ENCODE data around the gene CDKL5.

The CDKL5 gene

DNA sequence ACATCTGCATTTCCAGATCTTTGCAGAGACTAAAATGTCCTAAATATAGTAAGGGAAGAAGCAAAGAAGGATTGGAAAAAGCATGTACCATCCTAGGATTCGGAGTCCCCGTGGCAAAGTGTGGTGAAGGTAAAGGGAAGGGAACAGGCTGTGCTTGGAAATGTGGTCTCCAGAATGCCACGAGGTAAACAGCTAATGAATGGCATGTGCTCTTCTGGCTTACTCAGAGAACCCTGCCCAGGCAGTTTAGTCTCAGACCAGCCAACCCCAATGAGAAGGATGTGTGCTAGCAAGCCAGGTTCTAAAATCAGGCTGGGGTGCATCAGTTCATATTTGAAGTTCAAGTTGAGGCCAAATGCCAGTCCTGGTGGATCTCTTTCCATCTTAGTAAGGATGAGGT lies 133.4 kb downstream of the CDKL5 start:
- no CpG with 5 or more reads among the region's 3 CpGs for WGBS, 2 donors (ENCODE audit: extremely low coverage in 2 of 2, insufficient read length in 2 of 2, insufficient replicate concordance in 1 of 2)
- H2AFZ ChIP-seq (ENCODE audit: low read length) = no peak overlapping the region

DNA sequence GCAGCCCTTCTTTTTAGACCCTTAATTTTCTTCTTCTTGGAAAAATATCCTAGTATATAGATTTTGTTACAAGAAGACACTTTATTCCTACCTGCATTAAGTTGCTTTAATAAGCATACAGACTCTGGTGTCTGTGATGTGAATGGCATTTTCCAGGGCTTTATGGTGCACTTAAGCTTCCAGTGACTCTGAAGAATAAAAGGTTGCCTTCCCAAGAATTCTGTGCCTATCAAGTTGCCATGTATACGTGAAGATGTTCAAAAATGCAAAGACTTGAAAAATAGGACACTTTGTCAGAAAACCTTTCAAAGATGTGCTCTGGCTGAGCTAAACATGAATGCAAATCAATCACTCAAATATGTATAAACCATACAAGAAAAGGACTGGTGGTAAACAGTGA lies 135.6 kb downstream of the CDKL5 start:
- Histone ChIP-seq H3K14ac (ENCODE audit: low read length) (no peak overlapping the region), H3K36me3 (replicated peaks in 1 of 2; ENCODE audit: control insufficient read depth in 2 of 2, insufficient read depth in 2 of 2, low read length in 2 of 2) (no peaks in the 10 kb centered on the region), H4K8ac (ENCODE audit: low read depth, low read length) (no peak overlapping the region), H3K4me1 (ENCODE audit: control insufficient read depth in 2 of 2, insufficient read depth in 1 of 2, low read depth in 1 of 2, low read length in 2 of 2) (no peaks in the 10 kb centered on the region), H3K4me3 (ENCODE audit: low read length in 2 of 2) (no peak overlapping the region), H3K9me3 (replicated peaks in 1 of 2; ENCODE audit: control insufficient read depth in 2 of 2, insufficient read depth in 1 of 2, low read depth in 1 of 2, low read length in 2 of 2) (no peaks in the 10 kb centered on the region), H4K91ac (ENCODE audit: low read depth, low read length, poor library complexity) (no peak overlapping the region), H2BK5ac (ENCODE audit: low read length) (no peak overlapping the region), H3K79me1 (ENCODE audit: low read depth, low read length) (no peaks in the 10 kb centered on the region), H2BK15ac (ENCODE audit: low read length) (no peak overlapping the region), H3K4ac (ENCODE audit: low read length) (no peak overlapping the region), H3K18ac (ENCODE audit: low read length) (no peak overlapping the region), H3K9ac (ENCODE audit: low read depth, low read length, poor library complexity) (no peak overlapping the region), H3K27ac (replicated peaks; ENCODE audit: low read length) (no peak overlapping the region), H2AK5ac (ENCODE audit: low read depth, low read length) (no peak overlapping the region), H3K23ac (ENCODE audit: low read depth, low read length, poor library complexity) (no peak overlapping the region), H3K27me3 (ENCODE audit: control insufficient read depth in 3 of 3, insufficient read depth in 3 of 3, low read depth in 1 of 3, low read length in 3 of 3) (no peaks in the 10 kb centered on the region), H3K4me2 (ENCODE audit: insufficient read depth, low read length, poor library complexity, severe bottlenecking) (no peak overlapping the region), H2BK12ac (ENCODE audit: low read length) (no peak overlapping the region), H2AFZ (ENCODE audit: low read length) (no peak overlapping the region), H2BK120ac (ENCODE audit: low read depth, low read length) (no peak overlapping the region)
- no CpG with 5 or more reads among the region's 1 CpG for WGBS, 2 donors (ENCODE audit: extremely low coverage in 2 of 2, insufficient read length in 2 of 2, insufficient replicate concordance in 1 of 2)
- DNase-seq (ENCODE audit: low spot score) = no peak

More for the DNA sequence above, 133.4 kb downstream of the CDKL5 start:
- Histone ChIP-seq H2BK12ac (ENCODE audit: low read length) (no peak overlapping the region), H2AK5ac (ENCODE audit: low read depth, low read length) (no peak overlapping the region), H3K27ac (replicated peaks; ENCODE audit: low read length) (no peak overlapping the region), H4K91ac (ENCODE audit: low read depth, low read length, poor library complexity) (no peak overlapping the region), H3K23ac (ENCODE audit: low read depth, low read length, poor library complexity) (no peak overlapping the region), H3K14ac (ENCODE audit: low read length) (no peak overlapping the region), H3K9me3 (replicated peaks in 1 of 2; ENCODE audit: control insufficient read depth in 2 of 2, insufficient read depth in 1 of 2, low read depth in 1 of 2, low read length in 2 of 2) (no peaks in the 10 kb centered on the region), H3K18ac (ENCODE audit: low read length) (no peak overlapping the region), H2BK5ac (ENCODE audit: low read length) (no peak overlapping the region), H2BK120ac (ENCODE audit: low read depth, low read length) (no peak overlapping the region), H3K4me2 (ENCODE audit: insufficient read depth, low read length, poor library complexity, severe bottlenecking) (no peak overlapping the region), H2BK15ac (ENCODE audit: low read length) (no peak overlapping the region), H3K36me3 (replicated peaks in 1 of 2; ENCODE audit: control insufficient read depth in 2 of 2, insufficient read depth in 2 of 2, low read length in 2 of 2) (no peaks in the 10 kb centered on the region), H3K9ac (ENCODE audit: low read depth, low read length, poor library complexity) (no peak overlapping the region), H4K8ac (ENCODE audit: low read depth, low read length) (no peak overlapping the region), H3K27me3 (ENCODE audit: control insufficient read depth in 3 of 3, insufficient read depth in 3 of 3, low read depth in 1 of 3, low read length in 3 of 3) (no peaks in the 10 kb centered on the region), H3K4me1 (ENCODE audit: control insufficient read depth in 2 of 2, insufficient read depth in 1 of 2, low read depth in 1 of 2, low read length in 2 of 2) (no peaks in the 10 kb centered on the region), H3K4me3 (ENCODE audit: low read length in 2 of 2) (no peak overlapping the region), H3K79me1 (ENCODE audit: low read depth, low read length) (no peaks in the 10 kb centered on the region), H3K4ac (ENCODE audit: low read length) (no peak overlapping the region)
- DNase-seq (ENCODE audit: low spot score) = no peak

DNA sequence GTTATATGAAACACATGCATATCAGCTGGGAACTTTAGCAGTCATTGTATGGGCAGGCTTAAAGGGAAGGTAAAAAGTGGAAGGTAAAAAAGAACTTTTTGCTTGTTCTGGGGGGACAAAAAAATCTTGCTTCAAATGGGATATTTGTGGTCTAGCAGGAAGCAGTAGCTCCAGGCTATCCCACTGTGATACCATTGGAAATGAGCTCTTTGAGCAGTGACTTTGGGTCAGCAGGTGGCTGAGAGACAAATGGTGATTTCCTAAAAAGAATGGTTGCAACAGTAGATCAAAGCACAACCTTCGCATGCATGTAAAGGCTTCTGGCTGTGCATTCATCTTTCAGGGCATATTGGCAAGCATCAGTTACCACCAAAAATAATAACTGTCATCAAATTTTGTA lies 140.3 kb downstream of the CDKL5 start:
- Histone ChIP-seq H3K18ac (ENCODE audit: low read length) (no peak overlapping the region), H4K91ac (ENCODE audit: low read depth, low read length, poor library complexity) (no peak overlapping the region), H3K4ac (ENCODE audit: low read length) (no peak overlapping the region)

DNA sequence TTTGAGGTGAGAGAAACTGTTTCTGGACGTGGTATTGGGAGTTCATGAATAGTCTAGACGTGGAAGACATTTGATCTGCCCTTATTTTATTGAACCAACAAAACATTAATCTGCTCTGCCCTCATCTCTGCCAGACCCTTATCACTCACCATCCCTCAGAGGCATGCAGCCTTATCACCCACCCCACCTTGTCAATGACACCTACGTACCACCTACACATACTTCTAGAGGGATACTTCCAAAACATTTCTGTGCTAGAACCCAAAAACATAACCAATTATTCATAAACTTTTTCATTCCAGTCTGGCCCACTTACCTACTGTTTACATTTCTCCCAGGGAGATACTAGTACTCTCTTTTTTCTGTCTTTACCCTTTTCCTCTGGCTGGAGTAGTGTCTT lies 141.3 kb downstream of the CDKL5 start:
- Histone ChIP-seq H3K4me2 (ENCODE audit: insufficient read depth, low read length, poor library complexity, severe bottlenecking) (no peak overlapping the region), H3K4ac (ENCODE audit: low read length) (no peak overlapping the region), H2AFZ (ENCODE audit: low read length) (no peak overlapping the region), H2BK5ac (ENCODE audit: low read length) (no peak overlapping the region), H4K8ac (ENCODE audit: low read depth, low read length) (no peak overlapping the region), H3K23ac (ENCODE audit: low read depth, low read length, poor library complexity) (no peak overlapping the region), H3K27me3 (ENCODE audit: control insufficient read depth in 3 of 3, insufficient read depth in 3 of 3, low read depth in 1 of 3, low read length in 3 of 3) (no peaks in the 10 kb centered on the region), H3K79me1 (ENCODE audit: low read depth, low read length) (no peaks in the 10 kb centered on the region), H3K27ac (replicated peaks; ENCODE audit: low read length) (no peak overlapping the region), H3K4me1 (ENCODE audit: control insufficient read depth in 2 of 2, insufficient read depth in 1 of 2, low read depth in 1 of 2, low read length in 2 of 2) (no peaks in the 10 kb centered on the region), H2BK12ac (ENCODE audit: low read length) (no peak overlapping the region), H3K18ac (ENCODE audit: low read length) (no peak overlapping the region), H3K4me3 (ENCODE audit: low read length in 2 of 2) (no peak overlapping the region), H3K9ac (ENCODE audit: low read depth, low read length, poor library complexity) (no peak overlapping the region), H3K36me3 (replicated peaks in 1 of 2; ENCODE audit: control insufficient read depth in 2 of 2, insufficient read depth in 2 of 2, low read length in 2 of 2) (no peaks in the 10 kb centered on the region), H2BK15ac (ENCODE audit: low read length) (no peak overlapping the region), H4K91ac (ENCODE audit: low read depth, low read length, poor library complexity) (no peak overlapping the region), H2BK120ac (ENCODE audit: low read depth, low read length) (no peak overlapping the region), H2AK5ac (ENCODE audit: low read depth, low read length) (no peak overlapping the region), H3K14ac (ENCODE audit: low read length) (no peak overlapping the region), H3K9me3 (replicated peaks in 1 of 2; ENCODE audit: control insufficient read depth in 2 of 2, insufficient read depth in 1 of 2, low read depth in 1 of 2, low read length in 2 of 2) (no peaks in the 10 kb centered on the region)
- no CpG with 5 or more reads among the region's 3 CpGs for WGBS, 2 donors (ENCODE audit: extremely low coverage in 2 of 2, insufficient read length in 2 of 2, insufficient replicate concordance in 1 of 2)
- DNase-seq (ENCODE audit: low spot score) = no peak

More for the DNA sequence above, 140.3 kb downstream of the CDKL5 start:
- H3K27me3 ChIP-seq (ENCODE audit: control insufficient read depth in 3 of 3, insufficient read depth in 3 of 3, low read depth in 1 of 3, low read length in 3 of 3) = no peaks in the 10 kb centered on the region
- H3K14ac ChIP-seq (ENCODE audit: low read length) = no peak overlapping the region
- H3K9ac ChIP-seq (ENCODE audit: low read depth, low read length, poor library complexity) = no peak overlapping the region
- no CpG with 5 or more reads among the region's 1 CpG for WGBS, 2 donors (ENCODE audit: extremely low coverage in 2 of 2, insufficient read length in 2 of 2, insufficient replicate concordance in 1 of 2)
- H2BK120ac ChIP-seq (ENCODE audit: low read depth, low read length) = no peak overlapping the region
- H3K79me1 ChIP-seq (ENCODE audit: low read depth, low read length) = no peaks in the 10 kb centered on the region
- H2BK12ac ChIP-seq (ENCODE audit: low read length) = no peak overlapping the region
- no peak overlapping the region for H3K4me2 ChIP-seq (ENCODE audit: insufficient read depth, low read length, poor library complexity, severe bottlenecking)
- no peak overlapping the region for H3K27ac ChIP-seq (replicated peaks; ENCODE audit: low read length)
- no peak overlapping the region for H3K4me3 ChIP-seq (ENCODE audit: low read length in 2 of 2)
- H4K8ac ChIP-seq (ENCODE audit: low read depth, low read length) = no peak overlapping the region
- no peak overlapping the region for H2AK5ac ChIP-seq (ENCODE audit: low read depth, low read length)
- no peaks in the 10 kb centered on the region for H3K4me1 ChIP-seq (ENCODE audit: control insufficient read depth in 2 of 2, insufficient read depth in 1 of 2, low read depth in 1 of 2, low read length in 2 of 2)
- no peak overlapping the region for H2AFZ ChIP-seq (ENCODE audit: low read length)
- H3K36me3 ChIP-seq (replicated peaks in 1 of 2; ENCODE audit: control insufficient read depth in 2 of 2, insufficient read depth in 2 of 2, low read length in 2 of 2) = no peaks in the 10 kb centered on the region
- no peaks in the 10 kb centered on the region for H3K9me3 ChIP-seq (replicated peaks in 1 of 2; ENCODE audit: control insufficient read depth in 2 of 2, insufficient read depth in 1 of 2, low read depth in 1 of 2, low read length in 2 of 2)
- H3K23ac ChIP-seq (ENCODE audit: low read depth, low read length, poor library complexity) = no peak overlapping the region
- H2BK5ac ChIP-seq (ENCODE audit: low read length) = no peak overlapping the region
- DNase-seq (ENCODE audit: low spot score) = no peak
- H2BK15ac ChIP-seq (ENCODE audit: low read length) = no peak overlapping the region
